Kidney tubule cell (primary cell): ENCODE measurements around the gene PLK2.

Experiments used
- DNase-seq: peaks from one replicate; pipeline ENCODE4 v3.0.0-alpha.2; 2018; ENCODE audit warnings: low spot score

The PLK2 gene

GRCh38 chr5:58460002-58460731 lies at the start of gene PLK2:
Gene PLK2 (minus strand): TSS chr5:58460086. CDS start chr5:58459959, 127 bp downstream.
- peak; percentile 94 for DNase-seq

- DNase-seq = no peak
Observed at GRCh38 chr5:58507715-58508114, 47.8 kb upstream of the PLK2 start.

DNA sequence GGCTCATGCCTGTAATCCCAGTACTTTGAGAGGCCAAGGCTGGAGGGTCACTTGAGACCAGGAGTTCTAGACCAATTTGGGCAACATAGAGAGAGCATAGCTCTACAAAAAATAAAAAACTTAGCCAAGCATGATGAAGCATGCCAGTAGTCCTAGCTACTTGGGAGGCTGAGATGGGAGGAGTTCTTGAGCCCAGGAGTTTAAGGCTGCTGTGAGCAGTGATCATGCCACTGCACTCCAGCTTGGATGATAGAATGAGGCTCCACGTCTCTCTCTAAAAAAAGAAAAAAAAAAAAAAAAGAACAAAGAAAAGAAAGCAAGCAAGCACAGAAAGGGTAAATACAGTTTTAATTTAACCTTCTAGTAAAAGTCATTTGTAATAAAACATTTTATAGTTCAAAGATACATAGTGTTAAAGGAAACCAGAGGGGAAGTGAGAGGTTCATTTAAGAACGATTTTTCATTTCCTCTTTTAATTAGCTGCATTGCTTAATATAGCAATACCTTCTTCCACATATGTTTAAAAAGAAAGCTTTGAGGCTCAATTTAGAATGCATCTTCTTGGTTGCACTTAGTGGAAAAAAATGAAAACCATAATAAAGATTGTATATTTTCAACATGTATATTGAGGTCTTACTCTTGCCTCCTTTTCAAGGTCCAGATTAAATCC lies 46.2 kb upstream of the PLK2 start:
- no peak for DNase-seq

DNA sequence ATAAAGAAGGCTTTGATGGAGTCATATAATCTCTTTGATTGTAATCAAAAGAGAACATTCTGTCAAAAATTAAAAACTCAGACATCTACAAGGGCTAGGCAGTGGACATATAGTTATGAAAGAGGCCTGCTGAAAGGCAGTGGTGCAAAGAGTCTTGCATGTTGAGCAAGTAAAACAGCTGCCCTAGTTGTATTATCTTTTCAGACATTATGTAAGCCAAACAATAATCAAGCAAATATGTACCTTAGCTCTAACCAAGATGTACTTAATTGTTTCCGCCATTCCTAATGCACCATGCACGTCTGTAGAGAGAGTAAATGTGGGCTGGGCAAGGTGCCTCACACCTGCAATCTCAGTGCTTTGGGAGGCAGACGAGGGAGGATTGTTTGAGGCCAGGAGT lies 45.6 kb upstream of the PLK2 start:
- no peak for DNase-seq

DNA sequence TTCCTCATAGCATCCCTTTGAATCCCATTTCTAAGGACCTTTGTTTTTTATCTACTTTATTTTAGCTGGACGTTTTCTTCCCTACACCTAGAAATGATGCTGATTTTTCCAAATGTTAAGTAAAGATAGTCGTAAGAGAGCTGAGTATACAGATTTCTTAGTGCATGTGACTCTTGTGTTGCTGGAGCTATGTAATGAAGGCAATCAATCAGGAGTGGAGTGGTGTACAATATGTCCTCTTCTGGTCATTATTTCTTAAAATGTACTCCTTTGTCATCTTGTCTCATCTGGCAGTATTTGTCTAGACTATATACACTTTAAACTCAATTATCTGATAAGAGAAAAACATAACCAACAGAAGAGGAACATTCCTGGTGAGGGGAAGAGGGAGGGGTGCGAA lies 44.9 kb upstream of the PLK2 start:
- no peak for DNase-seq

GRCh38 chr5:58503390-58504046 lies 43.6 kb upstream of the PLK2 start:
- no peak for DNase-seq

- DNase-seq = no peak
Observed at GRCh38 chr5:58501778-58502417, 42.0 kb upstream of the PLK2 start.

GRCh38 chr5:58499941-58500340 lies 40.1 kb upstream of the PLK2 start:
- no peak for DNase-seq

DNA sequence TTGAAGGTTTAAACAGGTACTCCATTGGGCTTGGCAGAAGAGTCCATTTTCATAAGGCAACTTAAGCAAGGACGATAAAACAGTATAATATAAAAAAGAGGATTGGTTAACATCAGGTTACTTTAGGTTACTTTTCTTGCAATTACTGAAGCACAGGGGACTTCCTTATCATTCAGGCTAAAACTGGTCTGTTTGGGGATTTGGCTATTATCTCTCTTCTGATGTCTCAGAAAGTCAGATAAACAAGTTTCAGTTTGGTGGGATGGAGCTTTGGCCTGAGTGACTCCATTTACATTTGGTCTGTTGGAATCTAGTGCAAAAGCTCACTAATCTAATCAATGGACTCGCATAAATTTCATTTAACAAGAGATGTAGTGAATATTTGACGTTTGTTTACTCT lies 39.3 kb upstream of the PLK2 start:
- no peak for DNase-seq

GRCh38 chr5:58498340-58498942 lies 38.6 kb upstream of the PLK2 start:
- DNase-seq = peak; percentile 42

- DNase-seq = no peak
Observed at GRCh38 chr5:58497921-58498320, 38.0 kb upstream of the PLK2 start.

DNA sequence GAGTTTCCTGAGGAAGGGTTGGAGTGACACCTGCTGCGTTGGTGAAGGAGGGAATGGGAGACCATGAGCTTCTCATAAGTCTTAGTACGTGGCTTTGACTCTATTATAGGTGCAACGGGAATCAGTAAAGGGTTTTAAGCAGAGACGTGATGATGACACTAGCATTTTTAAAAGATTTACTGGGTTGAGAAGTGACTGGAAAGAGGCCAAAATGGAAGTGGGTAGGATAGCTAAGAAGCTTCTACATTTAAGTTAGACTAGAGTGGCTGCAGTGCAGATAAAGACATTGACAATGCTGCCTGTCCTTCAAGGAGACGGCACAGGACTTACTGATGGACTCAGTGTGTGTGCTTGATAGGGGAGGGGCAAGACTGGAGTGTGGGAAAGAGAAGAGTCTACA lies 37.5 kb upstream of the PLK2 start:
- DNase-seq = no peak

GRCh38 chr5:58496488-58496887 lies 36.6 kb upstream of the PLK2 start:
- DNase-seq = no peak

GRCh38 chr5:58493141-58493540 lies 33.3 kb upstream of the PLK2 start:
- DNase-seq = no peak

DNA sequence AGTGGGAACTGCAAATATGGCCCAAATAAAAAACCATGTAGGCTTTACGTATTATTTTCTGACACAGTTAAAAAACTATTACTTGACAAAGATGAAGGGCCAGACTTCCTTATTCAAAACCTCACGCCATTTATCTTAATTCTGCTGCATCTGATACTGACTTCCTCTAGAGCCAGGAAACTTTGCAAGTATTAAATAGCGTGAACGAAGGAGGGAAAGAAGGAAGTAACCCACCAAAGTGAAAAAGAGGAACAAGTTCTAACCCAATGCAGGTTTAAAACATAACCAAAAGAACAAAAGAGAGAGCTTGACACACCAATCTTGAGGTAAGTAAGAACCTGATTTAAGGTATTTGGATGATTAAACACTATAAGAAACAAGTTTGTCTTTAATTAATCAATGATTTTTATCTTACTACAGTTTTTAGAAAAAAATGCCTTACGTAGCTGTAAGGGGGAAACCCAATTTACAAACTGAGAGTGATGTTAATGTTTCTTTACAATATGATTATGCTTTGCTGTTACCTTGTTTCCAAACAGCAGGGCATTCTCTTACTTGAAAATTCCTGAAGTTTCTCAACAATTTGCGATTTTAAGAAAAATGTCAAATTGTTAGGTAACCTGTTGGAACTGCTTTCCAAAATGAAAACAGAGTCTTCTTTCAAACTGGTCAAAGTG lies 31.5 kb upstream of the PLK2 start, which contains the start of gene GAPT:
TSS of gene GAPT (plus strand) at position 220 of the 677 bp plus-strand sequence. CDS start 3,102 bp downstream, outside the sequence.
- no peak for DNase-seq

DNA sequence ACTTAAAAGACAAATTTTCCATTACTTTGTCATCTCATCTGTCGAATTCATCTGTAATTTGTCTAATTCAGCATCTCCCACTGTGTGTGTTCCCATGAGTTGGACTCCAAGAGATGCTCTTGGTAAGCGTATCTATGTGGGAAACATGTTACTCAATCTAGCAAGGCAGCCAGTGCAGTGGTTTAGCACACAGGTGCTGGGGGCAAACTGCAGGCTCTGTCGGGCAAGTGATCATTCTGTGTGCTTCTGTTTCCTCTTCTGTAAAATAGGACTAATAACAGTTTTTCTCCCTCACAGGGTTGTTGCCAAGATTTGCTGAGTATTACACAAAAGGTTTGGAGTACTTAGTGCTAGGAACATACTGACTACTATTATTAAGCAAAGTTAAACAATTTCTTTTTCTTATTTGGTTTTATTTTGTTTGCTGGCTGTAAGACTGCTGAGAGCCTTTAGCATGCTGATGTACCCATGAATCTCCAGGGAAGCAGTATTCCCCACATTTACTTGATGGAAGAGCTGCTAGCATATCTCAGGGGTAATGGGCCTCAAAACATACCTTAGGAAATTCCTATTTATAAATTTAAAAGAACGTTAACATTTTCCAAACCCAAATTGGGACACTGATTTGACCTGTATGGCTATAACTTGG lies 30.6 kb upstream of the PLK2 start:
- DNase-seq = no peak

DNA sequence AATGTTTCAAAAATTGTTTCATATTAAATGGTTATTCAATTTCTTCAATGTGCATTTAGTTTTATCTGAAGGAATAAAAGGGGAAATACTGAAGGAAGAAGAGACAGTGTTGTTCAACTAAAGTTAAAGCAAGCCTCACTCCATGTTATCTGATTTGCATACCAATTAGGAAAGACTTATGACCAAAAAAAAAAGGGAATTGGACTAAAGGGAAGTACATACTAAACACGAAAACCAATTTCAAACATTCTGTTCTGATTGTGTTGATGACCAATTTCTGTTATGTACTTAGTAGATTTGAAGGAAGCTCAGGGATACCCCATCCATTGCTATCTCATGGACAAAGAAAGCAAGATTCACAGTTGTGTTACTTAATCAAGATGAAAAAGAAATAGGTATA lies 26.4 kb upstream of the PLK2 start:
- no peak for DNase-seq

- DNase-seq = no peak
Observed at GRCh38 chr5:58484505-58484904, 24.6 kb upstream of the PLK2 start.

DNA sequence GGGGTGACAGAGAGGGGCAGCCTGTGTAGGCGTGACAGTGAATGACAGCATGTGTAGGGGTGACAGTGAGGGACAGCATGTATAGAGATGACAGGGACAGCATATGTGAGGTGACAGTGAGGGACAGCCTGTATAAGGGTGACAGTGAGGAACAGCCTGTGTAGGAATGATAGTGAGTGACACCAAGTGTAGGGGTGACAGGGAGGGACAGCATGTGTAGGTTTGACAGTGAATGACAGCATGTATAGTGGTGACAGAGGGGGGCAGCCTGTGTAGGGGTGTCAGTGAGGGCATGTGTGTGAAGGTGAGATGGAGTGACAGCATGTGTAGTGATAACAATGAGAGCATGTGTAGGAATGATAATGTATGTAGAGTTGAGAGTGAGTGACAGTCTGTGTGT lies 22.6 kb upstream of the PLK2 start:
- no peak for DNase-seq

- DNase-seq = no peak
Observed at GRCh38 chr5:58481828-58482227, 21.9 kb upstream of the PLK2 start.

DNA sequence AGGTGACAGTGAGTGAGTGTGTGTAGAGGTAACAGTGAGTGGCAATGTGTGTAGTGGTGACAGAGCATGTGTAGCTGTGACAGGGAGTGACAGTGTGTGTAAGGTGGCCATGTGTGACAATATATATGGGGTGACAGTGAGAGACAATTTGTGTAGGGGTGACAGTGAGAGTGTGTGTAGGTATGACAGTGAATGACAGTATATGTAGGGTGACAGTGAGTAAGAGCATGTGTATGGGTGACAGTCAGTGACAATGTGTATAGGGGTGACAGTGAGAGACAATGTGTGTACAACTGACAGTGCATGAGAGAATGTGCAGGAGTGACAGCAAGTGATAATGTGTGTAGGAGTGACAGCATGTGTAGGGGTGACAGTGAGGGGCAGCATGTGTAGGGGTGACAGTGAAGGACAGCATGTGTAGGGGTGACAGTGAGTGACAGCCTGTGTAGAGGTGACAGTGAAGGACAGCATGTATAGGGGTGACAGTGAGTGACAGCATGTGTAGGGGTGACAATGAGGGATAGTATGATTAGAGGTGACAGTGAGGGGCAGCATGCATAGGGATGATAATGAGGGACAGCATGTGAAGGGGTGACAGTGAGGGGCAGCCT lies 21.3 kb upstream of the PLK2 start:
- DNase-seq = no peak
